HepG2 (cell line): ENCODE measurements around the gene SUPT6H. TPM values are rescaled to one million over a fixed set of nuclear protein-coding genes. Genes with fewer than 3 reads are reported as not detected.

ENCODE experiments used
- ATAC-seq: fragments of 200-7000 bp; cut with Tn5 transposase; 3 replicates; pipeline ENCODE4 v1.9.1; 2020; ENCODE audit warnings: mild to moderate bottlenecking, moderate library complexity
- BruUV-seq: library from RNA; stranded (reverse); fragments of 400-500 nt; replicated peaks from 2 replicates; lab custom pipeline; 2021; lab: Mats Ljungman, UMichigan
- CTCF ChIA-PET: fragments of 300-600 bp; formaldehyde crosslinking; extraction: SDS; loops from one replicate; lab custom pipeline; 2021; ENCODE audit warnings: low total read pairs, inconsistent platforms, low intra/inter-chr PET ratio; lab: Yijun Ruan, JAX
- POLR2A ChIA-PET: fragments of 350-600 bp; sonication (Branson Sonifier 250); formaldehyde crosslinking; loops from one replicate; lab custom pipeline; 2020; ENCODE audit warnings: antibody characterized with exemption, inconsistent platforms; lab: Yijun Ruan, JAX
- DNase-seq: peaks from one replicate; pipeline ENCODE4 v3.0.0-alpha.2; 2015; ENCODE audit warnings: low spot score
- FAIRE-seq: peaks from 3 replicates; lab custom pipeline; 2011; peaks lifted over from hg19 to GRCh38; lab: Jason Lieb, UNC
- H2AFZ ChIP-seq: one replicate; pipeline ENCODE4 v1.6.1; 2011; ENCODE audit warnings: low read length, inconsistent platforms
- H3K27ac ChIP-seq: fragments of 300-600 bp; 3 replicates; pipeline ENCODE4 v1.8.0; 2011; ENCODE audit warnings: mixed run types, mild to moderate bottlenecking, mixed read lengths, low read length, inconsistent platforms; ENCODE audit not compliant: insufficient read depth; ENCODE audit errors: extremely low read length
- H3K27me3 ChIP-seq, 2 experiments: fragments of 200-600 bp in 1 of 2; 2 replicates in 1 of 2; 3 replicates in 1 of 2; pipeline versions ENCODE4 v1.6.0 to v1.8.0; 2011; ENCODE audit warnings: low read length in 2 of 2, mild to moderate bottlenecking in 2 of 2, moderate library complexity in 2 of 2, inconsistent platforms in 1 of 2; ENCODE audit not compliant: insufficient read depth in 2 of 2, control insufficient read depth in 1 of 2
- H3K36me3 ChIP-seq, 2 experiments: fragments of 200-600 bp in 1 of 2; replicated peaks in 1 of 2; 2 replicates in 1 of 2; 3 replicates in 1 of 2; pipeline versions ENCODE4 v1.5.1 to v1.8.0; 2011; ENCODE audit warnings: low read length in 2 of 2, inconsistent platforms in 1 of 2; ENCODE audit not compliant: insufficient read depth in 2 of 2, control insufficient read depth in 1 of 2
- H3K4me1 ChIP-seq: 2 replicates; pipeline ENCODE4 v1.5.1; 2012; ENCODE audit warnings: low read length, inconsistent platforms; ENCODE audit not compliant: insufficient read depth
- H3K4me2 ChIP-seq: 2 replicates; pipeline ENCODE4 v1.6.0; 2011; ENCODE audit warnings: low read depth, low read length, inconsistent platforms
- H3K4me3 ChIP-seq, 3 experiments: fragments of 200-600 bp in 1 of 3; sonication (generic), shearing (Covaris generic) in 1 of 3; replicated peaks in 1 of 3; 2 replicates each; pipeline ENCODE4 v1.5.1; 2011 to 2016; ENCODE audit warnings: low read length in 3 of 3, inconsistent platforms in 2 of 3, low read depth in 2 of 3, mild to moderate bottlenecking in 2 of 3, control low read depth in 1 of 3, mixed read lengths in 1 of 3; ENCODE audit not compliant: insufficient read depth in 1 of 3
- H3K79me2 ChIP-seq: one replicate; pipeline ENCODE4 v1.6.1; 2011; ENCODE audit warnings: low read length, inconsistent platforms; ENCODE audit not compliant: insufficient read depth
- H3K9ac ChIP-seq: 2 replicates; pipeline ENCODE4 v1.6.0; 2011; ENCODE audit warnings: mild to moderate bottlenecking, low read depth, low read length, inconsistent platforms; ENCODE audit not compliant: insufficient read depth
- H3K9me3 ChIP-seq: 2 replicates; pipeline ENCODE4 v1.5.1; 2012; ENCODE audit warnings: mild to moderate bottlenecking, low read length
- H4K20me1 ChIP-seq: 2 replicates; pipeline ENCODE4 v1.6.0; 2011; ENCODE audit warnings: inconsistent platforms, mild to moderate bottlenecking, low read length, moderate library complexity; ENCODE audit not compliant: insufficient read depth
- GTF3A ChIP-seq: sonication (generic); formaldehyde crosslinking; conservative IDR thresholded peaks from 2 replicates; pipeline ENCODE4 v1.4.0; 2020; ENCODE audit warnings: mild to moderate bottlenecking, missing genetic modification reagents
- HNF4G ChIP-seq, 2 experiments: sonication (generic) in 1 of 2; formaldehyde crosslinking in 1 of 2; IDR thresholded peaks; 2 replicates each; pipeline versions ENCODE4 v1.4.0 to v1.6.1; 2011 to 2020; ENCODE audit warnings: borderline replicate concordance in 2 of 2, low read depth in 2 of 2, mild to moderate bottlenecking in 2 of 2, low read length in 1 of 2, missing genetic modification reagents in 1 of 2, moderate library complexity in 1 of 2
- HOMEZ ChIP-seq: IDR thresholded peaks from 2 replicates; pipeline ENCODE4 v1.6.1; 2016; ENCODE audit warnings: low read depth
- KIAA2018 ChIP-seq: sonication (generic); formaldehyde crosslinking; IDR thresholded peaks from 2 replicates; pipeline ENCODE4 v1.5.0; 2020; ENCODE audit warnings: mild to moderate bottlenecking, missing genetic modification reagents, borderline replicate concordance
- SATB2 ChIP-seq: sonication (generic); formaldehyde crosslinking; IDR thresholded peaks from 2 replicates; pipeline ENCODE4 v1.5.0; 2020; ENCODE audit warnings: missing genetic modification reagents
- SMAD3 ChIP-seq: sonication (generic); formaldehyde crosslinking; IDR thresholded peaks from 2 replicates; pipeline ENCODE4 v1.4.0; 2020; ENCODE audit warnings: missing genetic modification reagents
- SOX5 ChIP-seq: IDR thresholded peaks from 2 replicates; pipeline ENCODE4 v1.6.1; 2016; ENCODE audit warnings: borderline replicate concordance
- ZFP41 ChIP-seq: sonication (generic); formaldehyde crosslinking; IDR thresholded peaks from 2 replicates; pipeline ENCODE4 v1.4.0; 2020; ENCODE audit warnings: mild to moderate bottlenecking, missing genetic modification reagents, borderline replicate concordance
- ZFYVE20 ChIP-seq: sonication (generic); formaldehyde crosslinking; IDR thresholded peaks from 2 replicates; pipeline ENCODE4 v1.8.0; 2023; ENCODE audit warnings: low read depth, mild to moderate bottlenecking, moderate library complexity, missing genetic modification reagents, borderline replicate concordance
- ZNF460 ChIP-seq: sonication (generic); formaldehyde crosslinking; IDR thresholded peaks from 2 replicates; pipeline ENCODE4 v1.5.1; 2020; ENCODE audit warnings: missing genetic modification reagents, mild to moderate bottlenecking, borderline replicate concordance
- ZNF768 ChIP-seq: sonication (generic); formaldehyde crosslinking; IDR thresholded peaks from 2 replicates; pipeline ENCODE4 v1.4.0; 2020; ENCODE audit warnings: missing genetic modification reagents
- WGBS: methylation state at CpG from one replicate; pipeline ENCODE4 v1.1.6; 2017; ENCODE audit warnings: low lambda C conversion rate; 5-methylcytosine and 5-hydroxymethylcytosine counted together
- in situ Hi-C: cut with HindIII; loops from 2 replicates; pipeline ENCODE4 v1.10.0; 2017; ENCODE audit warnings: low pct_unique_long_range_greater_than_20kb; ENCODE audit not compliant: extremely low pct_ligation_motif_present
- intact Hi-C: fragments of 100-400 bp; cut with micrococcal nuclease; formaldehyde crosslinking; loops from one replicate; pipeline ENCODE4 v1.10.0; 2022; ENCODE audit not compliant: unreplicated experiment
- polyA plus RNA-seq, 8 experiments: library from polyadenylated mRNA; depleted of rRNA in 3 of 8; stranded (reverse) in 7 of 8; unstranded in 1 of 8; fragments of >200 nt; fragmentation: Illumina TruSeq in 4 of 8; extraction: Trizol in 4 of 8; gene quantifications; 2 replicates each; pipeline versions ENCODE4 v1.2.1 to v1.2.3, GENCODE V29; 2011 to 2016; ENCODE audit warnings: low read depth in 4 of 8, missing spikeins in 1 of 8, mixed read lengths in 1 of 8; ENCODE audit not compliant: insufficient read depth in 1 of 8
- total RNA-seq, 5 experiments: library from RNA; depleted of rRNA; stranded (reverse); fragments of >200 nt; fragmentation: Illumina TruSeq; extraction: Trizol; gene quantifications; 2 replicates each; pipeline ENCODE4 v1.2.3, GENCODE V29; 2016; ENCODE audit warnings: low read depth in 1 of 5

SUPT6H gene
- total and polyA plus RNA-seq, 2 of the 13 experiments (the other 11 are each of a cell fraction or from before 2014, with no cell fraction given), result 32.7 to 39.9 TPM

DNA sequence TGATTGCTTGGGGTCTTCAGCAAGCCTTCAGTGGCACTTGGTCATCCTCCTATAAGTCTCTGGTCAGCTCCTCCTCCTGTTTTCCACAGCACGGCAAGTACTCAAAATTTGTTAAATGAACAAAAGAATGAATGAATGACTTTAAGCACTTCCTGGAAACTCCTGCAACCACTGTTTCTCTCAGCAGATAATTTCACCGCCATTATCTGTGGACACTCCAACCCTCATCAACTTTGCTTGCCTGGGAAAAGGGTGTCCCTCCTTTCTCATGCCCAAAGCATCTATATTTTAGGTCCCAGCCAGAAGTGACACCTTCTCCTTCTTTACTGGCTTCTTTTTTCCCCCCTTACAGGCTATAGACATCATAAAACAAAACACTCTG, 45.3 kb downstream of the SUPT6H start (continued):
- no peak for TF ChIP-seq KIAA2018

GRCh38 chr17:28710861-28711722, 49.1 kb downstream of the SUPT6H start:
- H3K9ac ChIP-seq, result peak overlapping the region; percentile 92
- H3K4me3 ChIP-seq, result peak overlapping the region; percentile 65 to 76 (median 67)
- ATAC-seq (peak; percentile 91), DNase-seq (peak; percentile 86), FAIRE-seq (peak; percentile 54)
- H3K9me3 ChIP-seq, result no peaks in the 10 kb centered on the region
- peaks cover 47% of the 10 kb centered on the region for H3K4me1 ChIP-seq
- H3K4me2 ChIP-seq, result peak overlapping the region; percentile 99
- intact Hi-C loops, result no loop called here
- CTCF ChIA-PET, result no interaction called here
- POLR2A ChIA-PET, result interaction anchor here (0.6 to 10.8 kb wide), 18 partner anchors 10 to 198 kb away, joined by 3 to 220 read pairs (median 6); partner anchors contain the start of genes BLTP2, ERAL1, NEK8 and RPL23A
- peak overlapping the region; percentile 99 for H3K27ac ChIP-seq
- H3K27me3 ChIP-seq, result peaks cover 0 to 2% of the 10 kb centered on the region in 2 experiments; a peak in 2 of 5 replicates
- no peaks in the 10 kb centered on the region for H4K20me1 ChIP-seq
- H3K36me3 ChIP-seq, result no peaks in the 10 kb centered on the region
- no peaks in the 10 kb centered on the region for H3K79me2 ChIP-seq
- in situ Hi-C loops, result no loop called here
- no peak overlapping the region for H2AFZ ChIP-seq
- 12% methylated on average over 35 of the region's 74 CpGs for WGBS
- no TSS peak for BruUV-seq
- no peak for TF ChIP-seq ZNF460 (CRISPR knock-in tag)
- no peak for TF ChIP-seq SMAD3 (CRISPR knock-in tag)
- peak; percentile 54; the same call in 1 of the 2 replicates for TF ChIP-seq SATB2 (CRISPR knock-in tag)
- peak; percentile 74 for TF ChIP-seq ZNF768 (CRISPR knock-in tag)
- no peak for TF ChIP-seq GTF3A (CRISPR knock-in tag)
- peak; percentile 12; the same call in 1 of the 2 replicates for TF ChIP-seq HNF4G (IDR thresholded peaks at IDR 0.05; ENCODE audit: borderline replicate concordance, low read depth, low read length)
- TF ChIP-seq HNF4G (CRISPR knock-in tag; IDR thresholded peaks at IDR 0.05; ENCODE audit: borderline replicate concordance, low read depth), result no peak
- no peak for TF ChIP-seq ZFYVE20
- no peak for TF ChIP-seq ZFP41 (CRISPR knock-in tag)
- no peak for TF ChIP-seq SOX5 (CRISPR knock-in tag)
- no peak for TF ChIP-seq HOMEZ (CRISPR knock-in tag)
